RWPE2 (cell line): Measurements from ENCODE around the gene CEACAM21.

Experiments used
- ATAC-seq: fragments of 200-7000 bp; cut with Tn5 transposase; 3 replicates; pipeline ENCODE4 v1.9.1; 2021; ENCODE audit warnings: low read depth
- DNase-seq: peaks from one replicate; pipeline ENCODE4 v3.0.0-alpha.2; 2020; ENCODE audit warnings: low spot score
- H3K27ac ChIP-seq: fragments of 450-650 bp; 2 replicates; pipeline ENCODE4 v1.5.1; 2017; ENCODE audit warnings: mild to moderate bottlenecking; ENCODE audit not compliant: poor library complexity, severe bottlenecking
- H3K27me3 ChIP-seq: fragments of 250-450 bp; sonication (Bioruptor Pico); 2 replicates; pipeline ENCODE4 v1.5.1; 2021; ENCODE audit warnings: mild to moderate bottlenecking, moderate library complexity; ENCODE audit not compliant: insufficient read depth, poor library complexity, severe bottlenecking
- H3K36me3 ChIP-seq: fragments of 250-450 bp; sonication (Bioruptor Pico); 2 replicates; pipeline ENCODE4 v1.5.1; 2020; ENCODE audit warnings: low read depth, mild to moderate bottlenecking, moderate library complexity
- H3K4me1 ChIP-seq: fragments of 250-450 bp; sonication (Bioruptor Pico); 2 replicates; pipeline ENCODE4 v1.5.1; 2021; ENCODE audit warnings: mild to moderate bottlenecking, moderate library complexity; ENCODE audit not compliant: insufficient read depth, poor library complexity, severe bottlenecking
- H3K4me3 ChIP-seq: fragments of 250-450 bp; sonication (Bioruptor Pico); 2 replicates; pipeline ENCODE4 v1.5.1; 2021; ENCODE audit warnings: mild to moderate bottlenecking, moderate library complexity; ENCODE audit not compliant: severe bottlenecking
- H3K9me3 ChIP-seq: fragments of 250-450 bp; sonication (Bioruptor Pico); 2 replicates; pipeline ENCODE4 v1.5.1; 2021; ENCODE audit warnings: mild to moderate bottlenecking, moderate library complexity; ENCODE audit not compliant: severe bottlenecking
- TF ChIP-seq, protein P1 (sequence below): fragments of 450-650 bp; IDR thresholded peaks from one replicate; pipeline ENCODE4 v1.5.1; 2017; ENCODE audit warnings: mild to moderate bottlenecking, moderate library complexity; ENCODE audit not compliant: poor library complexity, severe bottlenecking

The CEACAM21 gene

DNA sequence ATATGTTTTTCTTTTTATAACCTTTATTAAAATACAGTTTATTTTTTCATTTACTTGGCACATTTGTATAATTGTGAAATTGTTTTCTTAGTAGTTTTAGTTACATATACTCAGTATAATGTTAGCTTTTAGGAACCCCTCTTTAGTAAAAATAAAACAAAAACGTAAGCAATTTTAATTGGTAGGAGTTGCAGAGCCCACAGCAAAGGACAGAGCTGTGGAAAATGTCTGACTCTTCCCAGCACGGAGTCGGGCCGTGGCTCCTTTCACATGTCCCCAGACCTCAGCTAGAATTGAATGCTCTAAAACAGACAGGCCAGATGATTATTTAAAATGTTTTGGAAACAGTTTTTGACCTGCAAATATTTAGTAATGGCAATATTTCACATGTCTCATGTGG is 27.9 kb upstream of the CEACAM21 start:
- H3K4me1 ChIP-seq = no peaks in the 10 kb centered on the region
- H3K27me3 ChIP-seq = peaks cover 28% of the 10 kb centered on the region
- no peaks in the 10 kb centered on the region for H3K9me3 ChIP-seq
- no peak for ATAC-seq
- H3K36me3 ChIP-seq = no peaks in the 10 kb centered on the region
- no peak for DNase-seq
- H3K27ac ChIP-seq = no peak overlapping the region
- TF ChIP-seq, protein P1, sequence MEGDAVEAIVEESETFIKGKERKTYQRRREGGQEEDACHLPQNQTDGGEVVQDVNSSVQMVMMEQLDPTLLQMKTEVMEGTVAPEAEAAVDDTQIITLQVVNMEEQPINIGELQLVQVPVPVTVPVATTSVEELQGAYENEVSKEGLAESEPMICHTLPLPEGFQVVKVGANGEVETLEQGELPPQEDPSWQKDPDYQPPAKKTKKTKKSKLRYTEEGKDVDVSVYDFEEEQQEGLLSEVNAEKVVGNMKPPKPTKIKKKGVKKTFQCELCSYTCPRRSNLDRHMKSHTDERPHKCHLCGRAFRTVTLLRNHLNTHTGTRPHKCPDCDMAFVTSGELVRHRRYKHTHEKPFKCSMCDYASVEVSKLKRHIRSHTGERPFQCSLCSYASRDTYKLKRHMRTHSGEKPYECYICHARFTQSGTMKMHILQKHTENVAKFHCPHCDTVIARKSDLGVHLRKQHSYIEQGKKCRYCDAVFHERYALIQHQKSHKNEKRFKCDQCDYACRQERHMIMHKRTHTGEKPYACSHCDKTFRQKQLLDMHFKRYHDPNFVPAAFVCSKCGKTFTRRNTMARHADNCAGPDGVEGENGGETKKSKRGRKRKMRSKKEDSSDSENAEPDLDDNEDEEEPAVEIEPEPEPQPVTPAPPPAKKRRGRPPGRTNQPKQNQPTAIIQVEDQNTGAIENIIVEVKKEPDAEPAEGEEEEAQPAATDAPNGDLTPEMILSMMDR = no peak
- H3K4me3 ChIP-seq = no peak overlapping the region

DNA sequence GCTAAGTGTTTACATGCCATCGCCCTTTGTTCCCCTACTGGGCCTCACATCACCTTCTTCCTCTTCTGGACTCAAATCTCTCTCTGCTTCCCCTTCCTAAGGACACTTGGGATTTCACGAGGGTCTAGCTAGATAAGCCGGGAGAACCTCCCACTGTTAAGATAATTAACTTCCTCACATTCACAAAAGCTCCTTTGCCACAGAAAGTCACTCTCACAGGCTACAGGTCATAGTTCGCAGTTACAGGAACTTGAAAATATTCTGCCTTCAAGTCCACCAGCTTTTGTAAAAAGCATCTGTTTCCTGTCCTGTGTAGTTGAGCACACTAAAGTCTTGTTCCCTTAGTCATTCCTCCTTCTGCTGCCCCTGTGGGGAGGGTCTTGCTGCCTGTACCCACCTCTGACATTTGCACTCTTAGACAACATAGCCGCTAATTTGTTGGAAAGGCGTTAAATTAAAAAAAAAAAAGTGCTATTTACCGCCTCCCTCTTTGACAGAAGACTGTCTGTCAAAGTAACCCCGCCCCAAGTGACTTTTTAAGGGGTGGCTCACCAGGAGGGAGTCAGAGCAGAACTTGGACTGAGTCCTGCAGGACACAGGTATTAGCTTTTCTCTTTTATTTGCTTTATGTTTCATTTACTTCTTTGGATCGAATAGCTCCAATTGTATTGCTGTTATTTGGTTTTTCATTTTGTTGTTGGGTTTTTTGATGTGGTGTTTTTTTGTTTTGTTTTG is 26.8 kb upstream of the CEACAM21 start:
- ATAC-seq = no peak
- Histone ChIP-seq H3K27ac (no peak overlapping the region), H3K4me1 (no peaks in the 10 kb centered on the region), H3K4me3 (no peak overlapping the region), H3K27me3 (peaks cover 36% of the 10 kb centered on the region), H3K9me3 (no peaks in the 10 kb centered on the region), H3K36me3 (no peaks in the 10 kb centered on the region)
- no peak for DNase-seq
- TF ChIP-seq, protein P1 = no peak

DNA sequence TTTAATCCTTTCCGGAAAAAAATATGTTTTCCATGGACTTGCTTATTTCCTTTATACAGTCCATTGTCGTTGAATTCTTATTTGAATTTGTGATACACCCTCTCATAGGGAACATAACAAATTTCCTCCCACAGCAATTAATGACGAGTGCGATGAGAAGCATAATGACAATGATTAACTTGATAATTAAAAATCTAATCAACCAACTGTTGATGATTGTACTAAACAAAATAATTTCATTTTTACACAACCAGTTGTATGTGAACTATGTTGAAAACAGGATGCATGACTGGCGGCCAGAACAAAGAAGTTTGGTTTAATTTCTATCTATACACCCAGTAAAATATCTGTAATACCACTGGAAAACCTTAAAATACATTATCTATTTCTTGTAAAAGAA is 26.1 kb upstream of the CEACAM21 start:
- Histone ChIP-seq H3K27me3 (peaks cover 42% of the 10 kb centered on the region), H3K9me3 (no peaks in the 10 kb centered on the region), H3K4me1 (no peaks in the 10 kb centered on the region), H3K4me3 (no peak overlapping the region), H3K27ac (no peak overlapping the region), H3K36me3 (no peaks in the 10 kb centered on the region)
- no peak for ATAC-seq
- no peak for DNase-seq
- TF ChIP-seq, protein P1 = no peak

DNA sequence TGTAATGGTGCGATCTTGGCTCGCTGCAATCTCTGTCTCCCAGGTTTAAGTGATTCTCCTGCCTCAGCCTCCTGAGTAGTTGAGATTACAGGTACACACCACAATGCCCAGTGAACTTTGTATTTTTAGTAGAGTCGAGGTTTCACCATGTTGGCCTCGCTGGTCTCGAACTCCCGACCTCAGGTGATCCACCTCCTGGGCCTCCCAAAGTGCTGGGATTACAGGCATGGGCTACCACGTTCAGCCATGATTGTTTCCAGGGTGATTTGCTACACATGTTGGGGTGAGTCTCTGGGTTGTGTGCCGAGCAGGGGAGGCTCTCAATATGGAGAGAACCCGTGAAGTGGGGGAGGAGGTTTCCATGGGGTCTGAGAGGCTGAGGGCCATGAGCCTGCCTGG is 24.8 kb upstream of the CEACAM21 start:
- no peak for ATAC-seq
- Histone ChIP-seq H3K4me1 (no peaks in the 10 kb centered on the region), H3K36me3 (no peaks in the 10 kb centered on the region), H3K9me3 (no peaks in the 10 kb centered on the region), H3K27ac (no peak overlapping the region), H3K4me3 (no peak overlapping the region), H3K27me3 (peaks cover 55% of the 10 kb centered on the region)
- no peak for DNase-seq
- TF ChIP-seq, protein P1 = no peak

DNA sequence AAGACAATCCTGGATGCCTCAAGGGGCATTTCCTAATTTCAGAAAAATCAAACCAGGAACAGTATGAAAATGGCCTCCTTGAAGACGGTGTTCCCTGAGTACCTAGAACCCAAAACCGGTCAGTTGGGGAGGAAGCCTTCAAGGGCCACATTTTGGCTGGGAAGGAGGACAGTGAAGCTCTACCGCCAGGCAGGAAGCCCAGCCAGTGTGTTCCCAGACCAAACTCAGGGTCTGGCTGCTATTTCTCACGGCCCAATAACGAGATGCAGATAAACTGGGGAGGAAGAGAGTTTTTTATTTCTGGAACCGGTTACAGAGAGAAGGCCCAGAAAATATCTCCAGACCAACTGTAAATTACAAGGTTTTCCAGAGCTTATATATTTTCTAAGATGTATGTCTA is 24.3 kb upstream of the CEACAM21 start:
- no peak overlapping the region for H3K27ac ChIP-seq
- TF ChIP-seq, protein P1 = no peak

More for the DNA sequence above, 24.3 kb upstream of the CEACAM21 start:
- Histone ChIP-seq H3K27me3 (peaks cover 60% of the 10 kb centered on the region), H3K36me3 (no peaks in the 10 kb centered on the region), H3K4me3 (no peak overlapping the region), H3K4me1 (no peaks in the 10 kb centered on the region), H3K9me3 (no peaks in the 10 kb centered on the region)
- no peak for ATAC-seq
- no peak for DNase-seq
